HS-27A (cell line): Measurements from ENCODE around the gene UST.
"Not testable (repeated sequence)": the region's sequence is repeated elsewhere in the genome, so short reads cannot be mapped to it uniquely, and the experiment has no call there.

Source experiments
- DNase-seq: peaks from one replicate; pipeline ENCODE4 v3.0.0-alpha.2; 2012; ENCODE audit warnings: low read depth, missing footprints

Gene UST

GRCh38 chr6:148978298-148978697 lies 231.5 kb downstream of the UST start:
- not testable (repeated sequence) for DNase-seq

GRCh38 chr6:148979014-148979901 lies 232.4 kb downstream of the UST start:
- no peak for DNase-seq

- DNase-seq = no peak
Observed at GRCh38 chr6:148980234-148980633, 233.4 kb downstream of the UST start.

- no peak for DNase-seq
Observed at GRCh38 chr6:148981515-148981914, 234.7 kb downstream of the UST start.

- no peak for DNase-seq
Observed at GRCh38 chr6:148983101-148983761, 236.4 kb downstream of the UST start.

- no peak for DNase-seq
Observed at GRCh38 chr6:148983966-148984365, 237.1 kb downstream of the UST start.

GRCh38 chr6:148984531-148985056 lies 237.8 kb downstream of the UST start:
- no peak for DNase-seq

- no peak for DNase-seq
Observed at GRCh38 chr6:148985499-148985898, 238.7 kb downstream of the UST start.

GRCh38 chr6:148986608-148987007 lies 239.8 kb downstream of the UST start:
- no peak for DNase-seq

- no peak for DNase-seq
Observed at GRCh38 chr6:148987982-148988381, 241.2 kb downstream of the UST start.

- no peak for DNase-seq
Observed at GRCh38 chr6:148989585-148989984, 242.8 kb downstream of the UST start.

GRCh38 chr6:148990403-148990802 lies 243.6 kb downstream of the UST start:
- DNase-seq = no peak

GRCh38 chr6:148996815-148997214 lies 250.0 kb downstream of the UST start:
- DNase-seq = no peak

- peak; percentile 72 for DNase-seq
Observed at GRCh38 chr6:148997865-148998264, 251.0 kb downstream of the UST start.

- no peak for DNase-seq
Observed at GRCh38 chr6:148998704-148999103, 251.9 kb downstream of the UST start.

- DNase-seq = no peak
Observed at GRCh38 chr6:148999501-148999900, 252.7 kb downstream of the UST start.

GRCh38 chr6:148999929-149000468 lies 253.2 kb downstream of the UST start:
- DNase-seq = peak; percentile 86

- no peak for DNase-seq
Observed at GRCh38 chr6:149001422-149001821, 254.6 kb downstream of the UST start.

- no peak for DNase-seq
Observed at GRCh38 chr6:149003560-149003959, 256.7 kb downstream of the UST start.

GRCh38 chr6:149004664-149005063 lies 257.8 kb downstream of the UST start:
- no peak for DNase-seq

- DNase-seq = not testable (repeated sequence)
Observed at GRCh38 chr6:149006236-149006635, 259.4 kb downstream of the UST start.

GRCh38 chr6:149006671-149007070 lies 259.8 kb downstream of the UST start:
- no peak for DNase-seq

GRCh38 chr6:149007846-149008245 lies 261.0 kb downstream of the UST start:
- no peak for DNase-seq
